HepG2 (cell line): Measurements from ENCODE around the gene WSCD1. TPM values are rescaled to one million over a fixed set of nuclear protein-coding genes. Genes with fewer than 3 reads are reported as not detected.

Experiments
- ATAC-seq: fragments of 200-7000 bp; cut with Tn5 transposase; 3 replicates; pipeline ENCODE4 v1.9.1; 2020; ENCODE audit warnings: mild to moderate bottlenecking, moderate library complexity
- BruUV-seq: library from RNA; stranded (reverse); fragments of 400-500 nt; replicated peaks from 2 replicates; lab custom pipeline; 2021; lab: Mats Ljungman, UMichigan
- CTCF ChIA-PET: fragments of 300-600 bp; formaldehyde crosslinking; extraction: SDS; loops from one replicate; lab custom pipeline; 2021; ENCODE audit warnings: low total read pairs, inconsistent platforms, low intra/inter-chr PET ratio; lab: Yijun Ruan, JAX
- POLR2A ChIA-PET: fragments of 350-600 bp; sonication (Branson Sonifier 250); formaldehyde crosslinking; loops from one replicate; lab custom pipeline; 2020; ENCODE audit warnings: antibody characterized with exemption, inconsistent platforms; lab: Yijun Ruan, JAX
- DNase-seq: peaks from one replicate; pipeline ENCODE4 v3.0.0-alpha.2; 2015; ENCODE audit warnings: low spot score
- FAIRE-seq: peaks from 3 replicates; lab custom pipeline; 2011; peaks lifted over from hg19 to GRCh38; lab: Jason Lieb, UNC
- H2AFZ ChIP-seq: one replicate; pipeline ENCODE4 v1.6.1; 2011; ENCODE audit warnings: low read length, inconsistent platforms
- H3K27ac ChIP-seq: fragments of 300-600 bp; 3 replicates; pipeline ENCODE4 v1.8.0; 2011; ENCODE audit warnings: mixed run types, mild to moderate bottlenecking, mixed read lengths, low read length, inconsistent platforms; ENCODE audit not compliant: insufficient read depth; ENCODE audit errors: extremely low read length
- H3K27me3 ChIP-seq, 2 experiments: fragments of 200-600 bp in 1 of 2; 2 replicates in 1 of 2; 3 replicates in 1 of 2; pipeline versions ENCODE4 v1.6.0 to v1.8.0; 2011; ENCODE audit warnings: low read length in 2 of 2, mild to moderate bottlenecking in 2 of 2, moderate library complexity in 2 of 2, inconsistent platforms in 1 of 2; ENCODE audit not compliant: insufficient read depth in 2 of 2, control insufficient read depth in 1 of 2
- H3K36me3 ChIP-seq, 2 experiments: fragments of 200-600 bp in 1 of 2; replicated peaks in 1 of 2; 2 replicates in 1 of 2; 3 replicates in 1 of 2; pipeline versions ENCODE4 v1.5.1 to v1.8.0; 2011; ENCODE audit warnings: low read length in 2 of 2, inconsistent platforms in 1 of 2; ENCODE audit not compliant: insufficient read depth in 2 of 2, control insufficient read depth in 1 of 2
- H3K4me1 ChIP-seq: 2 replicates; pipeline ENCODE4 v1.5.1; 2012; ENCODE audit warnings: low read length, inconsistent platforms; ENCODE audit not compliant: insufficient read depth
- H3K4me2 ChIP-seq: 2 replicates; pipeline ENCODE4 v1.6.0; 2011; ENCODE audit warnings: low read depth, low read length, inconsistent platforms
- H3K4me3 ChIP-seq, 3 experiments: fragments of 200-600 bp in 1 of 3; sonication (generic), shearing (Covaris generic) in 1 of 3; replicated peaks in 1 of 3; 2 replicates each; pipeline ENCODE4 v1.5.1; 2011 to 2016; ENCODE audit warnings: low read length in 3 of 3, inconsistent platforms in 2 of 3, low read depth in 2 of 3, mild to moderate bottlenecking in 2 of 3, control low read depth in 1 of 3, mixed read lengths in 1 of 3; ENCODE audit not compliant: insufficient read depth in 1 of 3
- H3K79me2 ChIP-seq: one replicate; pipeline ENCODE4 v1.6.1; 2011; ENCODE audit warnings: low read length, inconsistent platforms; ENCODE audit not compliant: insufficient read depth
- H3K9ac ChIP-seq: 2 replicates; pipeline ENCODE4 v1.6.0; 2011; ENCODE audit warnings: mild to moderate bottlenecking, low read depth, low read length, inconsistent platforms; ENCODE audit not compliant: insufficient read depth
- H3K9me3 ChIP-seq: 2 replicates; pipeline ENCODE4 v1.5.1; 2012; ENCODE audit warnings: mild to moderate bottlenecking, low read length
- H4K20me1 ChIP-seq: 2 replicates; pipeline ENCODE4 v1.6.0; 2011; ENCODE audit warnings: inconsistent platforms, mild to moderate bottlenecking, low read length, moderate library complexity; ENCODE audit not compliant: insufficient read depth
- CSRNP1 ChIP-seq: sonication (generic); formaldehyde crosslinking; IDR thresholded peaks from 2 replicates; pipeline ENCODE4 v1.8.1; 2023; ENCODE audit warnings: mild to moderate bottlenecking, missing genetic modification reagents
- DR1 ChIP-seq: sonication (generic); formaldehyde crosslinking; IDR thresholded peaks from 2 replicates; pipeline ENCODE4 v1.8.0; 2021; ENCODE audit warnings: mild to moderate bottlenecking, missing genetic modification reagents, inconsistent platforms
- E2F1 ChIP-seq: sonication (generic); formaldehyde crosslinking; IDR thresholded peaks from 2 replicates; pipeline ENCODE4 v1.5.0; 2020; ENCODE audit warnings: missing genetic modification reagents
- ESRRA ChIP-seq: sonication (generic); formaldehyde crosslinking; IDR thresholded peaks from 2 replicates; pipeline ENCODE4 v1.5.1; 2020; ENCODE audit warnings: mild to moderate bottlenecking, low read depth, missing genetic modification reagents
- KMT2A ChIP-seq: sonication (generic); formaldehyde crosslinking; IDR thresholded peaks from 2 replicates; pipeline ENCODE4 v1.4.0; 2020; ENCODE audit warnings: missing genetic modification reagents
- MBNL3 ChIP-seq: fragments of 250-450 bp; sonication (Bioruptor Pico); conservative IDR thresholded peaks from 2 replicates; pipeline ENCODE4 v1.8.0; 2022; ENCODE audit warnings: mild to moderate bottlenecking, inconsistent platforms
- NFE2L1 ChIP-seq: sonication (generic); formaldehyde crosslinking; IDR thresholded peaks from 2 replicates; pipeline ENCODE4 v1.4.0; 2020; ENCODE audit warnings: missing genetic modification reagents, mild to moderate bottlenecking, borderline replicate concordance
- NFIC ChIP-seq: IDR thresholded peaks from 2 replicates; pipeline ENCODE4 v1.6.1; 2012; ENCODE audit warnings: mild to moderate bottlenecking, low read length, inconsistent platforms
- PHF21A ChIP-seq: sonication (generic); formaldehyde crosslinking; IDR thresholded peaks from 2 replicates; pipeline ENCODE4 v1.5.0; 2020; ENCODE audit warnings: mild to moderate bottlenecking, missing genetic modification reagents
- SRSF1 ChIP-seq: fragments of 200-400 bp; formaldehyde crosslinking; optimal IDR thresholded peaks from 2 replicates; pipeline ENCODE3; 2017; ENCODE audit warnings: mild to moderate bottlenecking, low read depth, low read length, moderate library complexity
- TOE1 ChIP-seq: sonication (generic); formaldehyde crosslinking; IDR thresholded peaks from 2 replicates; pipeline ENCODE4 v1.4.0; 2020; ENCODE audit warnings: mild to moderate bottlenecking, missing genetic modification reagents
- ZBTB10 ChIP-seq: sonication (generic); formaldehyde crosslinking; IDR thresholded peaks from 2 replicates; pipeline ENCODE4 v1.4.0; 2020; ENCODE audit warnings: missing genetic modification reagents, borderline replicate concordance
- ZBTB8A ChIP-seq: sonication (generic); formaldehyde crosslinking; IDR thresholded peaks from 2 replicates; pipeline ENCODE4 v1.4.0; 2020; ENCODE audit warnings: mild to moderate bottlenecking, low read depth, missing genetic modification reagents, borderline replicate concordance
- ZMAT3 ChIP-seq: sonication (generic); formaldehyde crosslinking; conservative IDR thresholded peaks from 2 replicates; pipeline ENCODE4 v1.7.0; 2021; ENCODE audit warnings: missing genetic modification reagents
- ZNF207 ChIP-seq: fragments of 450-650 bp; IDR thresholded peaks from 2 replicates; pipeline ENCODE4 v1.6.1; 2016; ENCODE audit warnings: antibody characterized with exemption, borderline replicate concordance
- ZNF672 ChIP-seq: sonication (generic); formaldehyde crosslinking; IDR thresholded peaks from 2 replicates; pipeline ENCODE4 v1.8.1; 2022; ENCODE audit warnings: missing genetic modification reagents
- ZNF770 ChIP-seq: sonication (generic); formaldehyde crosslinking; IDR thresholded peaks from 2 replicates; pipeline ENCODE4 v1.5.0; 2020; ENCODE audit warnings: mild to moderate bottlenecking, missing genetic modification reagents
- WGBS: methylation state at CpG from one replicate; pipeline ENCODE4 v1.1.6; 2017; ENCODE audit warnings: low lambda C conversion rate; 5-methylcytosine and 5-hydroxymethylcytosine counted together
- in situ Hi-C: cut with HindIII; loops from 2 replicates; pipeline ENCODE4 v1.10.0; 2017; ENCODE audit warnings: low pct_unique_long_range_greater_than_20kb; ENCODE audit not compliant: extremely low pct_ligation_motif_present
- intact Hi-C: fragments of 100-400 bp; cut with micrococcal nuclease; formaldehyde crosslinking; loops from one replicate; pipeline ENCODE4 v1.10.0; 2022; ENCODE audit not compliant: unreplicated experiment
- polyA plus RNA-seq, 8 experiments: library from polyadenylated mRNA; depleted of rRNA in 3 of 8; stranded (reverse) in 7 of 8; unstranded in 1 of 8; fragments of >200 nt; fragmentation: Illumina TruSeq in 4 of 8; extraction: Trizol in 4 of 8; gene quantifications; 2 replicates each; pipeline versions ENCODE4 v1.2.1 to v1.2.3, GENCODE V29; 2011 to 2016; ENCODE audit warnings: low read depth in 4 of 8, missing spikeins in 1 of 8, mixed read lengths in 1 of 8; ENCODE audit not compliant: insufficient read depth in 1 of 8
- total RNA-seq, 5 experiments: library from RNA; depleted of rRNA; stranded (reverse); fragments of >200 nt; fragmentation: Illumina TruSeq; extraction: Trizol; gene quantifications; 2 replicates each; pipeline ENCODE4 v1.2.3, GENCODE V29; 2016; ENCODE audit warnings: low read depth in 1 of 5

WSCD1 gene
- total and polyA plus RNA-seq, 2 of the 13 experiments (the other 11 are each of a cell fraction or from before 2014, with no cell fraction given) = 0.24 to 2.7 TPM

- TF ChIP-seq ZBTB10 (CRISPR knock-in tag) (no peak), TOE1 (no peak), ZBTB8A (CRISPR knock-in tag) (no peak), MBNL3 (CRISPR knock-in tag) (no peak), DR1 (no peak)
Observed at GRCh38 chr17:6092903-6093468, 22.8 kb downstream of the WSCD1 start (continued).

- Histone ChIP-seq H3K27me3 (peaks cover 4 to 7% of the 10 kb centered on the region in 2 experiments; a peak in 2 of 5 replicates), H3K4me2 (no peak overlapping the region)
- 36% methylated on average over 1 of the region's 1 CpG for WGBS
- no peak for TF ChIP-seq NFE2L1 (CRISPR knock-in tag)
- TF ChIP-seq ZMAT3 (CRISPR knock-in tag) = no peak
- TF ChIP-seq CSRNP1 (CRISPR knock-in tag) = no peak
- no peak for TF ChIP-seq ZNF770 (CRISPR knock-in tag)
- TF ChIP-seq ZNF207 = no peak
- TF ChIP-seq E2F1 (CRISPR knock-in tag) = no peak
- no peak for TF ChIP-seq ZNF672 (CRISPR knock-in tag)
- TF ChIP-seq PHF21A (CRISPR knock-in tag) = no peak
- TF ChIP-seq SRSF1 = no peak
- TF ChIP-seq ESRRA = no peak
- no peak for TF ChIP-seq NFIC
- no peak for TF ChIP-seq KMT2A (CRISPR knock-in tag)
Observed at GRCh38 chr17:6094453-6094852, 24.3 kb downstream of the WSCD1 start.

More at GRCh38 chr17:6094453-6094852, 24.3 kb downstream of the WSCD1 start:
- H3K79me2 ChIP-seq = no peaks in the 10 kb centered on the region
- H3K36me3 ChIP-seq = no peaks in the 10 kb centered on the region
- H3K4me3 ChIP-seq = no peak overlapping the region
- H3K9ac ChIP-seq = no peak overlapping the region
- intact Hi-C loops (no loop called here), in situ Hi-C loops (no loop called here)
- no peaks in the 10 kb centered on the region for H4K20me1 ChIP-seq
- ATAC-seq (no peak), FAIRE-seq (no peak), DNase-seq (no peak)
- H3K27ac ChIP-seq = no peak overlapping the region
- no peak overlapping the region for H2AFZ ChIP-seq
- H3K9me3 ChIP-seq = no peaks in the 10 kb centered on the region
- ChIA-PET POLR2A (no interaction called here), CTCF (no interaction called here)
- BruUV-seq = no TSS peak
- no peaks in the 10 kb centered on the region for H3K4me1 ChIP-seq
